ENCODE data around the gene TFEC.
"Not testable (repeated sequence)": the region's sequence is repeated elsewhere in the genome, so short reads cannot be mapped to it uniquely, and the experiment has no call there.

Gene TFEC, protein sequence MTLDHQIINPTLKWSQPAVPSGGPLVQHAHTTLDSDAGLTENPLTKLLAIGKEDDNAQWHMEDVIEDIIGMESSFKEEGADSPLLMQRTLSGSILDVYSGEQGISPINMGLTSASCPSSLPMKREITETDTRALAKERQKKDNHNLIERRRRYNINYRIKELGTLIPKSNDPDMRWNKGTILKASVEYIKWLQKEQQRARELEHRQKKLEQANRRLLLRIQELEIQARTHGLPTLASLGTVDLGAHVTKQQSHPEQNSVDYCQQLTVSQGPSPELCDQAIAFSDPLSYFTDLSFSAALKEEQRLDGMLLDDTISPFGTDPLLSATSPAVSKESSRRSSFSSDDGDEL

DNA sequence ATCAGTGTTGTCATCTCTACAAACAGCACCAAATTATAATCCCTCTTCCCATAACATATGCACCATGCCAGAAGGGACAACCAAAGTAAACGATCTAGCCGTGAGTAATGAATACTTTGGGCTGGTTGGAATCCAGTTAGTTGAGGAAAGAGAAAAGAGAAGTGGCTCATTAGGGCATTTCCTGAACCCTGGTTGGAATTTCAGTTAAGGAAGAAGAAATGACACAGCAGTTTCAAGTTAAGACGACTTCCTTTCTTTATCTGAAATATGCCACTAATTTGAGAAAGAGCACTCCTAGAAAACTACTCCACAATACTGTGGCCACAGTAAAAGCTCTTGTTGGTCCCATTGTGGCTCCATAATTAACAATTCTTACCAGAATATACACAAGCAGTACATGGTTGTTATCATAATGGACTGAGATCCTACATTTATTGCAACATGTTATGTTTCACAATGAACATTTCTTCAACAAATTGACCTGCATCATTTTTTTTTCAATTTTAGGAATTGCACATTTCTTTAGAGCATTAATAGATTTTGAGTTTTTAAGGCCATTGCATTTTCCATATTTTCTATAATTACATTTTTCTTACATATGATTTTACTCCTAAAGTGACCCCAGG lies at the start of gene TFEC:
Gene TFEC, minus strand, starts transcription at position 113 of the 626 bp plus-strand sequence. CDS start 46,322 bp downstream, outside the sequence.
- no peak for DNase-seq (ENCODE audit: low read depth)

DNA sequence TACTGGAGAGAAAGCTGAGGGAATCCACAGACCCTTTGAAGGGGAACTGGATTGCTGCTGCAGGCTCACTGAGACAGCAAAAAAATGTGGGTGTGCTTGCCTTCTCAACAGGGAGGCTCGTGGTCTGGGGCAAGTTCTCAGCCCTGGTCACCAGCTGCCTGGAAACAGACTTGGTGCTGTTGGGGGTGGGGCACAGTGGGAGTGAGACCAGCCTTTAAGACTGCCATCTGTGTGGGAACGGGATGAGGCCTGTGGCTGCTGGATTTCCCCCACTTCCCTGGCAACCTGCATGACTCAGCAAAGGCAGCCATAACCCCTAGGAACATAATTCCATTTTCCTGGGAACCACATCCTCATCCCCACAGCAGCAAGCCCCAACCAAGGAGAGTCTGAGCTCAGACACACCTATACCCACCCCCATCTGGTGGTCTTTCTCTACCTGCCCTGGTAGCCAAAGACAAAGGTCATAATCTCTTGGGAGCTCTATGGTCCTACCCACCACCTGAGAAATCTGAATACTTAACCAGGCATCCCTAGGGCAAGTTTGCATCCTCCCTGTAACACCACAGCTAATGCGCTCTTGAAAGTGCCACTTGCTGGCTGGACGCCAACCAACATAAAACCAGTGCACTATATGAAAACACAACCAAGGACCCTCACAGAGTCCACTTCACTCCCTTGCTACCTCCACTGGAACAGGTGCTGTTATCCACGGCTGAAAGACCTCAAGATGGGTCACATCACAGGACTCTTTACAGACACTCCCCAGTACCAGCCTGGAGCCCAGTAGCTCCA lies 45.0 kb upstream of the TFEC start:
- DNase-seq (ENCODE audit: low read depth): no peak

DNA sequence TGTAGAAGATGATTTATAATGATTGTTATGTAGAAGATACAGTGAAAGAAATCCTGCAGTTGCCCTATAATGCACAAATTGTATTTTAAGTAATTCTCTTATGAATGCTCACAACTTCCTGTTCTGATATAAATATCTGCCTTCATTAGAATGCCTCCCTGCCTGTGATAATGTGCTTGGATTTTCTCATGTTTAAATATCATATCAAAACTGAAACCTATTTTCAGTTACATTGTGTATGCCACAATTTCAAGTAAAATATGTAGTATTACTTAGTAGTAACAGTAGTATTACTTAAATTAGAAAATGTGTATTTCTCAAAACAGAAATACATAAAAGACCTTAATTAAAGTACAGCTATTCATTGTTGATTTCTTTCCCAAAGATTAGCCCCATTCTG lies 41.1 kb upstream of the TFEC start:
- no peak for DNase-seq (ENCODE audit: low read depth)

DNA sequence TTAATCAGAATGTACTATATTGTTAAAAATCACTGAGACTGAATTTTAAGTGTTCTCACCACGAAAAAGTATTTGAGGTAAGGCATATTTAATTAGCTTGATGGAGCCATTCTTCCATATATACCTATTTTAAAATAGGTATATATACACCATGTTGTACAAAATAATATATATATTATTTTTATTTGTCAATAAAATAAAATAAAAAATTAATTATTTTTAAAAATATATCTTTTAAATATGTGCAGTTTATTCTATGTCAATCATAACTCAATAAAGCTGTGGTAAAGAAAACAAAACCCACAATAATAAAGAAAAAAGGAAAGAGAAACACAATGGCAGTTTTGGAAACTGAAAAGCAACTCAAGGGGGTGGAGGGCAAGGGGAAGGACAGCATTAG lies 33.6 kb upstream of the TFEC start:
- no peak for DNase-seq (ENCODE audit: low read depth)

DNA sequence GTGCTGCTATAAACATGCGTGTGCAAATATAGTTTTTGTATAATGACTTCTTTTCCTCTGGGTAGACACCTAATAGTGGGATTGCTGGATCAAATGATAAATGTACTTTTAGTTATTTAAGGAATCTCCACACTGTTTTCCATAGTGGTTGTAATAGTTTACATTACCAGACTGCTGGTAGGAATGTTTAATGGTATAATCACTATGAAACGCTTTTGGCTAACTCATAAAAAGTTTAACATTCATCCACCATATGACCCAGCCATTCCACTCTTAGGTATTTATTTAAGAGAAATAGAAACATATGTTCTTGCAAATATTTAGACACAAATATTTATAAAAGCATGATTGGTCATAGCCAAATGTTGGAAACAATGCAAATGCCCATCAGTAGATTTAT lies 32.1 kb upstream of the TFEC start:
- DNase-seq (ENCODE audit: low read depth): no peak

DNA sequence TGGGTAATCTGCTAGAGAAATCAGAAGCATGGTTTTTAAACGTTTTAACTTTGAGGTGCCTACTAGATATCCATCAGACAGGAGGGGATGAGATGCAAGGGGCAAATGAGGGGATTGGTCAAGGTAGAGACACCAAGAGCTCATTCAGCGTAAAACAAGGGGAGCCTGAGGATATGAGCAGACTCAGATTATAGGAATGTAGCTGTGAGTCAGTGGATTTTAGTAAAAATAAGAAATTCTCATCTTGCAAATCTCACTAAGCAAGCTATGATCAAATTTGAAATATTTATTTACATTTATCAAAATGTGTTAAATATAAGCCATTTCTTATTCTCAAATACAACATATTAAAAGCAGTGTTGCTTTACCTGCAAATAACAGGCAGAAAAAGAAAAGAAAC lies 21.4 kb upstream of the TFEC start:
- no peak for DNase-seq (ENCODE audit: low read depth)

DNA sequence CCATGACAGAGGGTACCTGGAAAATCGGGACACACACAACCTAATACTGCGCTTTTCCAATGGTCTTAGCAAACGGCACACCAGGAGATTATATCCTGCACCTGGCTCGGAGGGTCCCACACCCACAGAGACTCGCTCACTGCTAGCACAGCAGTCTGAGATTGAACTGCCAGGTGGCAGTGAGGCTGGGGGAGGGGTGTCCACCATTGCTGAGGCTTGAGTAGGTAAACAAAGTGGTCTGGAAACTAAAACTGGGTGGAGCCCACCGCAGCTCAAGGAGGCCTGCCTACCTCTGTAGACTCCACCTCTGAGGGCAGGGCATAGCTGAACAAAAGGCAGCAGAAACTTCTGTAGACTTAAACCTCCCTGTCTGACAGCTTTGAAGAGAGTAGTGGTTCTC lies 16.7 kb upstream of the TFEC start:
- not testable (repeated sequence) for DNase-seq (ENCODE audit: low read depth)

DNA sequence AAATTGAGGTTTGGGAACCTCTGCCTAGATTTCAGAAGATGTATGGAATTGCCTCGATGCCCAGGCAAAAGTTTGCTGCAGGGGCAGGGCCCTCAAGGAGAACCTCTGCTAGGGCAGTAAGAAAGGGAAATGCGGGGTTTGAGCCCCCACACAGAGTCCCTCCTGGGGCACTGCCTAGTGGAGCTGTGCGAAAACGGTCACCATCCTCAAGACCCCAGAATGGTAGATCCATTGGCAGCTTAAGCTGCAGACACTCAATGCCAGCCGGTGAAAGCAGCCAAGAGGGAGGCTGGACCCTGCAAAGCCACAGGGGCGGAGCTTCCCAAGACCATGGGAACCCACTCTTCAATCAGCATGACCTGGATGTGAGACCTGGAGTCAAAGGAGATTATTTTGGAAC lies 15.0 kb upstream of the TFEC start:
- DNase-seq (ENCODE audit: low read depth): no peak

DNA sequence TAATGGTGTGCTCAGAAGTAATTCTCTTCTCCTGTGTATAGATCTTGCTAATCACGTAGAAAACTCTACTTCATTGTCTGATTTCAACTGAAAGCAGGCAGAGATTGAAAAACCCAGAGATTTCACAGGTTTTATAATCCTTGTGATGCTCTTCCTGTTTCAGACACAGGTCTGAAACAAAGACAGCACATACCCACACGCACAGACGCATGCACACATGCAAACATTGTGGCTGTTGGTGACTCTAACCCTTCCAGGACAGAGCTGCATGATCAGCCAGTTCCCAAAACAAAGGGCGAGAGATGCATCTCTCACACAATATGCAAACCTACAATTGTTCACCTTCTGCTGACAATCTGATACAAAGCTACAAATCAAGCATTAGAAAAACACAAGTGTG lies 11.1 kb upstream of the TFEC start:
- DNase-seq (ENCODE audit: low read depth): no peak

DNA sequence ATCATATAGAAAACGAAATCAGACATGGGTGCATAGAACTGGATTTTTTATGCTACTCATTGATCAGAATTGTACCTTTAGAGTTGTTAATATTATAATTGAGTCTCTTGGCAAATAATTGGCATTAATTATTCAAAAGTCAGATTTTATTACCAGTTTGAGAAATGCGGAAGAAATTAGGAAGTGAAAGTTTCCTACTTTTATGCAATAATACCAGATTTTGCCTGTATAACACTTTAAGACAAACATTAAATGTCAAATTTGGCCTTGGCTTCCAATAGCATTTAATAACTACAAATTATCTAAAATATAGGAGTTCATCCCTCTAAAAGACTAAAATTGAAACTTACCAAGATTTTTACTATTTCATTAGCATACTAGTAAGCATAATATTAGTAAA lies 6.8 kb upstream of the TFEC start:
- no peak for DNase-seq (ENCODE audit: low read depth)

DNA sequence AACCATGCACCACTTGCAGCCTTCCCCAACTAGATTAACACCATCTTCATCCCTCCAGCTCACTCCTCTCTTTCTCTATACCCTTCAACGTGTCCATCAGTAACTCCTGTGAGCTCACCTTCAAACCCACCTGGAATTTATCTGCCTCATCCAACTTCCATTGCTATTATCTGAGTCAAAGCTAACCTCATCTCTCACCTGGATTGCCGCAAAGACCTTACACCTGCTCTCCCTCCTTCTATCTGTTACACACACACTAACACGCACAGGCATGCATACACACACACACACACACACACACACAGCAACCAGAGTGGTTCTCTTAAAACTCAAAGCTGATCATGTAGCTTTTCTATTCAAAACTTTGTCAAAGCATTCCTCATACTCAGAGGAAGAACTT lies 3.8 kb upstream of the TFEC start:
- DNase-seq (ENCODE audit: low read depth): no peak

DNA sequence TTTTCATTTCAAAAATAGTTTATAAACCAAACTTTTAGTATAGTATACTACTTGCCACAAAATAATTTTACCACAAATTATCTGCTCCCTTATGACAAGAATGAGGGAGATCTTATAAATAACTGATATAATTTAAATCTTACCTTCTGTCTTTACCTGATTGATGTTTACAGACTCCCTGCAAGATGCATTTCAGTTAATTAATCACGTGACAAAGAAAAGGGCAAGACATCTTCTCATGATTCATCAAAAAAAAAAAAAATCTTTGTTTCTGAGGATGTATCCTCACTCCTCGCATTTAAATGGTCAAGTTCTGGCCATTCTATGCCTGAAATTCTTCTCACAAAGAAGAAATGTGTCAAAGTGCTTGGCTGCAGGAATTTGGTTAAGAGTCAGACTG lies 2.3 kb upstream of the TFEC start:
- DNase-seq (ENCODE audit: low read depth): no peak

DNA sequence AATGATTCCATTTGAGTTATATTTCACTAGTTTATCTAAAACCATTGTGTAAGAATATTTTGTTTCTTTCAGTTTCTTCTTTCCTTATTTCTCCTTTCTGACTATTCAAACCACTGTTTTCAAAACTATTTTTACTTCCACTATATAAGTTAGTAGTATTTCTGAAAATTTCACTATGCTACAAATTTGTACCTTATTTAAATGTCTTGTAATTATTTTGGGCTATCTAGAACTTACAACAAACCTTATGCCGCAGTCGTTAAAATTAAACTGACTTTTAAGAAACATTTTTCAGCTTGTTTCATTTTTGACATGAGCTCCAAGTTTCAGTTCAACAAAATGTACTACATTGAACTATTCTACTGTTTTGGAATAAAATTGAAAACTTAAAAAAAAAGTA lies 1.8 kb downstream of the TFEC start:
- no peak for DNase-seq (ENCODE audit: low read depth)

DNA sequence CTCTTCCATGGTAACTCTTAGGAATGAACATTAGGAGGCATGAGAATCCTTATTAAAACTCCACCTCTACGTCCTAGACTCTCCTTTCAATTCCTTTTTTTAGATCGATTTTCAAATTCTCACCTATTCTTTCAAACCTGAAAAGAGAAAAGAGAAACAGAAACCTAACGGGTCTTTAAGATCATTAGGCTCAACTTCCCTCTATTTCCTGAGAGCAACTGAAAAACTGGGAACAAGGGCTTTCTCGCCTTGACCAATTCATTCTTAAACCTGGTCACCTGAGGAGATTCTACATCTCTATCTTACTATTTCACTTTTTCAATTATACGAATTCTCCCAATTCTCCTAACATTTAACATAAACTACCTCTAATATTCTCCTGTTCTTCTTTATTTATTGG lies 2.8 kb downstream of the TFEC start:
- no peak for DNase-seq (ENCODE audit: low read depth)

DNA sequence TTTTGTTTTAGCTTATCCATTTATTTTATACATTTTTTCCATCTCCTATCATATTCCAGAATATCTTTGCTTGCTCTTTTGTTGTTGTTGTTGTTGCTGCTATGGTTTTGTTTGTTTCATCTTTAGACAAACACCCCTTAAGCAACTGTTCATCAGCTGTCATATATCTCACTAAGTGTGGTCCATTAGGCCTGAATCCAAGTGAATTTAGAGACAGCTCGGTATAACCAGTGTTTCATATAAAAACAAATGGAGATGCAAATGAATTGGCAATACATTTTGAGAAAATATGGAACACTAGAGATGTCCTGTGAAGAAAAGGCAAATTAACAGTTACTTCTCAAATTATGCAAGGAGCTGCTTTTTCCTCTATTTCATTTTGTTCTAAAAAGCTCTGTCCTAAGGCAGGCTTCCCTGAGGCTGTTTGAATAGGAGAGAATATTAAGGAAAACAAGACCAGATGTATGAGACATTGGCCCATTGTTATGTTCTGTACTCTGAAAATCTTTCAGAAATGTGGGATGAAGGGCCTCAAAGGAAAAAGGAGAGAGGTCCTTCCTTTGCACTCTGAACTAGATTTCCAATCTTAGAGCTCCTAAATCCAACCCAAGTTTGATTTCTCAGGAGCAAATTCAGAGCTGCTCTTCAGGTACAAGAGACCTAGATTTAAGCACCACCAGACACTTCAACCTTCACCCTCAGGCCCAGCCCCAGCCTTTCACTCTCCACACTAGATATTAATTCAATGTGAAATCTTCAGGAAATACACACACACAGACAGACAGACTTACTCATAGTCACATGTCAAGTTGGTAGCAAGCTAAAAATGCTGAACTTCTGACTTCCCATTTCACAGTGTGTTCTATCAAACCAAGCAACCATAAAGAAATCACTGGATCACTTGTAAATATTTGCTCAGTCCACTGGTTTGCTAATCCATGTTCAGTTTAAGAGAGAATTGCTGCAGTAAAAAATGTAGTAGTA lies 5.4 kb downstream of the TFEC start:
- no peak for DNase-seq (ENCODE audit: low read depth)

DNA sequence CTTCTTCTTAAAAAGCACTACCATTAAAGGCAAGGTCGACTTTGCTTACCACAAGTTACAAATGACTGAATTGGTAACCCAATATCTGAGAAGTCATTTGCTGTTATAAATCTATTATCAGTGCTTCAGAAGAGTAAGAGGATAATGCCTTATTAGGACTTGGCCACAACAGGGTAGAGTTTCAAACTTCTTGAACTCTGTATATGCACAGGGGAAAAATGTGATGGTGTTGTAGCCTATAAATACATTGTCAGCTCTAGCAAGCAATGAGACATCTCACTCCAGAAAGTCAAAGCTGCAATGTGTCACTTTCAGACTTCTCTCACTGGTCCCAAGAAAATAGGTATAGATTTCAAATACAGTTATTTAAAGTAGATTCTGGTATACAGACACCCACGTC lies 9.3 kb downstream of the TFEC start:
- no peak for DNase-seq (ENCODE audit: low read depth)

DNA sequence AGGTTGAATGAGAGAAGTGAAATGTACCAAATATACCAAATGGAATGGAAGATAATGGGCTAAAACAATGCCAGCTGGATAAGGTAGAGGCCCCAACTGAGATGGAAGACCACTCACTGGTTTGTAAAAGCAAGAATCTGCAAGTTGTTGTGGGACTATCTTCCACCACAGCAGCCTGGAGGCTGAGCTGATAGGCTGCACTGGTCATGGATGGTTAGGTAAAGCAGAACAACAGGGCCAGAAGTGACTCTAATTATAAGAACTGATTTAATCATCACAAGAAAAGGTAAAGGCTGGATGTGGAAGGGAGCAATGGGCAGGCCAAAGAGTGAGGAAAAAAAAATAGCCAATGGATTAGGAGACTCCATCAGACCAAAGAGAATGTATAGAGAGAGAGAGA lies 11.8 kb downstream of the TFEC start:
- DNase-seq (ENCODE audit: low read depth): no peak

DNA sequence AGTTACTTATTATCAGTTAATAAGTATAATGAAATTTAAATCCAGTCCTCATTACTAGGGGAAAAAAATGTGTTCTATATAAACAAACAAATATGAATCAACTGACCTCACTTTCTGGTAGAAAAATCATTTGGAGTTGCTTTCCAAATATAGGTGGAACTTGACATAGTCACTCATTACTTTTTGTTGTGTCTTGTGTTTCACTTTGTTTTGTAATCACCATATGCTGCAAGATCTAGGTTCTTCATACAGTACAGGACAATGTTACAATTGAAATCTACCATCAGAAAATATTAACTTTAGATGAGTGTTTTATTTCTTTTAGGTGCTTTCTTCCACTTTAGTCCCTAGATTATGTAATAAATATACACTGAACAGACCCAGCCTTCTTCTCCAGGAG lies 16.9 kb downstream of the TFEC start:
- no peak for DNase-seq (ENCODE audit: low read depth)

DNA sequence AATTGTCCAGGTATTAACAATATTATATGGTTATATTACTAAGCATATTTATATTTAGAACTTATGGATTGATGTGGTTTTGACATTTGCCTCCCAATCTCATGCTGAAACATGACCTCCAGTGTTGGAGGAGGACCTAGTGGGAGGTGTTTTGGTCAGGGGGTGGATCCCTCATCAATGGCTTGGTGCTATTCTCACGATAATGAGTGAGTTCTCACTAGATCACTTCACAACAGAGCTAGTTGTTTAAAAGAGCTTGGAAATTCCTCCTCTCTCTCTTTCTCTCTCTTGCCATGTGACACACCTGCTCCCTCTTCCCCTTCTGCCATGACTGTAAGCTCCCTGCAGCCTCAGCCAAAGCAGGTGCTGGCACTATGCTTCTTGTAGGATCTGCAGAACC lies 19.0 kb downstream of the TFEC start:
- DNase-seq (ENCODE audit: low read depth): no peak

DNA sequence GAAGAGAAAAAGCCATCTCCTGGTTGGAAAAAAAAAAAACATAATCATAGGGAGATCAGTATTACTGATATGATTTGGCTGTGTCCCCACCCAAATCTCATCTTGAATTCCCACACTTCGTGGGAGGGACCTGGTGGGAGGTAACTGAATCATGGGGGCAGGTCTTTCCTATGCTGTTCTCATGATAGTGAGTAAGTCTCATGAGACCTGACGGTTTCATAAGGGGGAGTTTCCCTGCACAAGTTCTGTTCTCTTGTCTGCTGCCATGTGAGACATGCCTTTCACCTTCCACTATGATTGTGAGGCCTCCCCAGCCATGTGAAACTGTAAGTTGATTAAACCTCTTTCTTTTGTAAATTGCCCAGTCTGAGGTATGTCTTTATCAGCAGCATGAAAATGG lies 25.8 kb downstream of the TFEC start:
- DNase-seq (ENCODE audit: low read depth): not testable (repeated sequence)

DNA sequence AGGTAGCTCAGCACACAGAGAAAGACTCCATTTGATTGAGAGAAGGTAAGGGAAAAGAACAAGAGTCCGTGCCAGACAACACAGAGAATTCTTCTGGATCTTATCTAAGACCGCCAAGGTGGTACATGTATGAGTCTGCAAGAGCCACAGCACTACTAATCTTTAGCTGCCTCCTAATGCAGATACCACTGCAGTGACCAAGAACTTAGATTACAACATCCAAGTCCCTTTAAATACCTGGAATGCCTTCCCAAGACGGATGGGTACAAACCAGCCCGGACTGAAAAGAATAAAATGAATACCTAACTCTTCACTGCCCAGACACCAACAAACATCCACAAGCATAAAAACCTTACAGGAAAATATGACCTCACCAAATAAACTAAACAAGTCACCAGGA lies 33.3 kb downstream of the TFEC start:
- no peak for DNase-seq (ENCODE audit: low read depth)

DNA sequence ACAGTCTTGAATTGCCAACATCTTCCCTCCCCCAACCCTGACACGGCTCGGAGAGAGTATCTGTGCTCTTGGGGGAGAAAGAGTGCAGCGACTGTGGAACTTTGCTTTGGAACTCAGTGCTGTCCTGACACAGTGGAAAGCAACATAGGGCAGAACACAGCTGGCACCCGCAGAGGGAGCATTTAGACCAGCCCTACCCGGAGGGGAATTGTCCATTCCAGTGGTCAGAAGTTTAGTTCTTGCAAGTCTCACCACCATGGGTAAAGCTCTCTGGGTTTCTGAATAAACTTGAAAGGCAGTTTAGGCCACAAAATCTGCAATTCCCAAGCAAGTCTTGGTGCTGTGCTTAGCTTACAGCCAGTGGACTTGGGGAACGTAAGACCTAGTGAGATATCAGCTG lies 34.9 kb downstream of the TFEC start:
- DNase-seq (ENCODE audit: low read depth): no peak

Data from HS-27A (cell line).